ENCODE results near the gene PUS3.

- TF ChIP-seq CTCF (conservative IDR thresholded peaks at IDR 0.05; ENCODE audit: low read length): no peak
- TF ChIP-seq EZH2phosphoT487 (IDR thresholded peaks at IDR 0.05; ENCODE audit: borderline replicate concordance, low read depth, low read length): no peak
Observed at GRCh38 chr11:125903711-125904659, 979 bp upstream of the PUS3 start, which contains the start of gene DDX25.

All from OCI-LY7 (cell line).